ENCODE results near the gene ASTN2.

The ASTN2 gene

DNA sequence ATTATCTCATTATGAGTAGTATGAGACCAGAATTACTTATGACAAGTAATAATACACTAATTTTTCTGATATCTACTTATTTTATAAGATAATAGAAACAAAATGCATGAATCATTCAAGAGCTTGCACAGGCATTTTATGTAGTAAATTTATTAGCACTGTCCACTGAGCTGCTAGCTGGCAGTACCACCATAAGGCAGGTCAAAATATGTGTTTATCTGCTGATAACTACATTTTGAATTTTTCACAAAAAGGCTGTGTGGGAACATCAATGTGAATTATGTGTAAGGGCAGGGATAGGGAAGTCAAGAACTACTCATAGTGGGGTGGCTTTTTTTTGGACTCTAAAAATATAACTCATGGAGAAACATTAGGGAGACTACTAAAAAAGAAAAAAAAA lies 1011.7 kb downstream of the ASTN2 start:
- no peak overlapping the region for H3K4me3 ChIP-seq (ENCODE audit: low read depth, low read length)
- TF ChIP-seq, protein P1, sequence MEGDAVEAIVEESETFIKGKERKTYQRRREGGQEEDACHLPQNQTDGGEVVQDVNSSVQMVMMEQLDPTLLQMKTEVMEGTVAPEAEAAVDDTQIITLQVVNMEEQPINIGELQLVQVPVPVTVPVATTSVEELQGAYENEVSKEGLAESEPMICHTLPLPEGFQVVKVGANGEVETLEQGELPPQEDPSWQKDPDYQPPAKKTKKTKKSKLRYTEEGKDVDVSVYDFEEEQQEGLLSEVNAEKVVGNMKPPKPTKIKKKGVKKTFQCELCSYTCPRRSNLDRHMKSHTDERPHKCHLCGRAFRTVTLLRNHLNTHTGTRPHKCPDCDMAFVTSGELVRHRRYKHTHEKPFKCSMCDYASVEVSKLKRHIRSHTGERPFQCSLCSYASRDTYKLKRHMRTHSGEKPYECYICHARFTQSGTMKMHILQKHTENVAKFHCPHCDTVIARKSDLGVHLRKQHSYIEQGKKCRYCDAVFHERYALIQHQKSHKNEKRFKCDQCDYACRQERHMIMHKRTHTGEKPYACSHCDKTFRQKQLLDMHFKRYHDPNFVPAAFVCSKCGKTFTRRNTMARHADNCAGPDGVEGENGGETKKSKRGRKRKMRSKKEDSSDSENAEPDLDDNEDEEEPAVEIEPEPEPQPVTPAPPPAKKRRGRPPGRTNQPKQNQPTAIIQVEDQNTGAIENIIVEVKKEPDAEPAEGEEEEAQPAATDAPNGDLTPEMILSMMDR (IDR thresholded peaks at IDR 0.05; ENCODE audit: low read depth, low read length) = no peak

DNA sequence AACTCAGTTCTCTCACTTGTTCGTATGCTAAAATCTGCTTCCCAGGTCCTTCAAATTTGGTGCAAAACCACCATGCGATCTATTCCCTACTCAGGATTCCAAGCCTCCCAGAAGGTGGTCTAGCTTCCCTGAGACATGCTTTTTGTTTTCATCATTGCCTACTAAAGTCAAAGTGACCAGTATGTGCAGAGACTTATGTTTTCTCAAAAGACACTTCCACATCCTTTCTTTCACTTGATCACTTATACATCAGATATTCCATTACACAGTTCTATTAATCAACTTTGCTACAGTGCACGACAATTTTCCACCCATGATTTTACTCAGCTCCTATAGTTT lies 1019.2 kb downstream of the ASTN2 start:
- H3K4me3 ChIP-seq (ENCODE audit: low read depth, low read length) = no peak overlapping the region
- TF ChIP-seq, protein P1 (IDR thresholded peaks at IDR 0.05; ENCODE audit: low read depth, low read length) = no peak

DNA sequence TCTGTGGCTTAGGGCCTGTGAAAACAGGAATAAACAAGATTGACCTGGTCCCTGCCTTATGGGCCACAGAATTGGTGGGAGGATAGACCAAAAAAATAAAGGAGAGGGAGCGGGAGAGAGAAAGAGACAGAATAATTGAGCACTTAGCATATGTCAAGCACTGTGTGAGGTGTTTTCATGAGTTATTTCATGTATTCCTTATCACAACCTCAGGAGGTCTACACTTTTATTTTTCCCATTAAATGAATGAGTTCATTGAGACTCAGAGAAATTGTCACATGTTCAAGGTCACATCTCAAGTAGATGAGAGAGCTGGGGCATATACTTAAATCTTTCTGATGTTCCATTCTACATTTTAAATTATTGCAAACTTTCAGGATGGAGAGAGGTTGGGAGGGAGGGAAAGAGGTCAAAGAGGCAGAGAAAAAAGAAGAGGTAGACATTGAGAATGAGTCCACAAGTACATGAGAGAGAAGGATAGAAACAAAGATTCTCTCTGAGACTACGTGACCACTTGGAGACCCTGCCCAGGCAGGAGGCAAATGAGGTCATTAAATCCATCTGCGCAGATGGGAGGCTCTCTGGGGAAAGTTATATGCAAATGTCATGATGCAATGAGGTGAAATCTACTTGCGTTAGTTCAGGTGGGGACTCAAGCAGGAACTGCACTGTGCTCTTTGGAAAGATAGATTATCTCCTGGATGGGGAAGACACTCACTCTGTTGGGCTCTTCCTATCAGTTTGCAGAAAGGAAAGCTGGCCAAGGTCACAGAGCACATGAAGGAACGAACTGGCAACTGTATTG lies 1019.8 kb downstream of the ASTN2 start:
- TF ChIP-seq, protein P1 (IDR thresholded peaks at IDR 0.05; ENCODE audit: low read depth, low read length) = no peak

DNA sequence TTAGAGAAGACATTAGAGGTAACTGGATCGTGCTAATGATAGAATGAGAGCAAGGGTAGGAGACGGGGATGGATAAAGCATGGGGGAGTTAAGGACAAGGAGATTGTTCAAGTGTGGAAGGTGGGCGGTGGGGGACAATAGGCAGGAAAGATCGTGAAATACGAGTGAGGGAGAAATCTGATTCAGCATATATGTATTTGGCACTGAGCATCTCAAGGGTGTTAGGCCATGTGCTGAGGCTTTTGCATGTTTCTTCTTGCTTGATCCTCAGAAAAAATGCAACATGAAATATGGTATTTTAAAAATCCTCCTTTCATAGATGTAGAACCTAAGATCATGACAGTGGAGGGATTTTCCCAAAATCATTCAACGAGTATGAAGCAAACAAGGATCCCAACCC lies 1020.8 kb downstream of the ASTN2 start:
- TF ChIP-seq, protein P1 (IDR thresholded peaks at IDR 0.05; ENCODE audit: low read depth, low read length) = no peak

More for the DNA sequence above, 1019.8 kb downstream of the ASTN2 start:
- no peak overlapping the region for H3K4me3 ChIP-seq (ENCODE audit: low read depth, low read length)

DNA sequence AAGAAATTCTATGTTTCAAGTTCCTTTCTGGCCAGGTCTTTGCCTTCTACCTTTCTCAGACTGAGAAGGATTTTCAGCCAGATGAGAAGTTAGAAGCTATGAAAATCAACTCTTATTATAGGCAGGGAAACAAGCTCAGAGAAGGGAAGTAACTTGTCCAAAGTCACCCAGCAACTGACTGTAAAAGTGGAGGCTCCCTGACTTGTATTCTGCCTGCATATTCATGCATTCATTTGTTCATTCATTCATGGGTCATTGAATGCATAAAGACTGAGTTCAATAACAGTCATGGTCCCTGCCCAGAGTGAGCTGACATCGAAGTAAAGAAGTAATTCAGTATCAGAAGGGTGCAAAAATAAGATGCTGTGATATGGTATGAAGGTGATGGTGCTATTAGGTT lies 1021.7 kb downstream of the ASTN2 start:
- TF ChIP-seq, protein P1 (IDR thresholded peaks at IDR 0.05; ENCODE audit: low read depth, low read length) = no peak
- H3K4me3 ChIP-seq (ENCODE audit: low read depth, low read length) = no peak overlapping the region

More for the DNA sequence above, 1020.8 kb downstream of the ASTN2 start:
- no peak overlapping the region for H3K4me3 ChIP-seq (ENCODE audit: low read depth, low read length)

DNA sequence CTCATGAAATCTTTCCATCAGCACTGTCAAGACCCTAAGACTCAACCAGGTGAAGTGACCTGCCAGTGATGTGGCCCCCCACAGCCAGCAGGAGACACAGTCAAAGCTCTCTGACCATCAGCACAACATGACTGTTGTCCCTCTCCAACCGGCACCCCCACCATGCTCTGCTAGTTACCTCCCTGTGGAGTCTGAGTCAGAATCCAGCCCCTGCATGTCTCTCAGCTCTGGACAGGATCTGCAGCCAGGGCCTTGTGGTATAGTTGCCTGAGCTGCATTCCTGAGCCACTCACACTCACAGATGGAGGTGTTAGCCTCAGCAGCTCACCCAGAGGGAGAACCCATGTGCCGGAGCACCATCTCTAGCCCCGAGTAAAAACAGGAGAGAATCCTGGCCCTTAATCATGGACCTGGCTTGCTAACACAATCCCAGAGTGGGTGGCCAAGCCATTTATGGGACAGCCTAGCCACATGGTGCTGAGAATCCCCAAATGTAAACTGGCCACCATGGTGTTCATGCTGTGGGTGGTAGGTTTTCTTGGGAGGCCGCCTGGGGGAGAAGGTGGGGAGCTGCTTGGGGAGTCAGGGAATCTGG lies 1023.5 kb downstream of the ASTN2 start:
- H3K4me3 ChIP-seq (ENCODE audit: low read depth, low read length) = no peak overlapping the region
- TF ChIP-seq, protein P1 (IDR thresholded peaks at IDR 0.05; ENCODE audit: low read depth, low read length) = no peak
